GM23338 (cell line): ENCODE measurements around the gene GPR183. TPM values are rescaled to one million over a fixed set of nuclear protein-coding genes. Genes with fewer than 3 reads are reported as not detected.

ENCODE experiments used
- ATAC-seq: fragments of 200-7000 bp; cut with Tn5 transposase; 3 replicates; pipeline ENCODE4 v1.9.1; 2020
- DNase-seq: peaks from one replicate; pipeline ENCODE4 v3.0.0-alpha.2; 2015; ENCODE audit warnings: low spot score
- H2AFZ ChIP-seq: fragments of 200-600 bp; sonication (generic); 2 replicates; pipeline ENCODE4 v1.8.0; 2016; ENCODE audit warnings: antibody characterized with exemption, mild to moderate bottlenecking, moderate library complexity
- H3F3A ChIP-seq: fragments of 200-600 bp; sonication (generic); replicated peaks from 2 replicates; pipeline ENCODE4 v1.8.0; 2017; ENCODE audit warnings: antibody characterized with exemption, mixed run types, low read depth
- H3K27ac ChIP-seq: fragments of 200-600 bp; sonication (generic); 2 replicates; pipeline ENCODE4 v1.6.1; 2016; ENCODE audit warnings: low read depth
- H3K27me3 ChIP-seq: fragments of 200-600 bp; sonication (generic); 2 replicates; pipeline ENCODE4 v1.8.0; 2016; ENCODE audit warnings: mild to moderate bottlenecking, mixed run types, moderate library complexity; ENCODE audit not compliant: insufficient read depth
- H3K36me3 ChIP-seq: fragments of 200-600 bp; sonication (generic); 2 replicates; pipeline ENCODE4 v1.8.0; 2016; ENCODE audit warnings: mild to moderate bottlenecking; ENCODE audit not compliant: insufficient read depth
- H3K4me1 ChIP-seq: fragments of 200-600 bp; sonication (generic); 2 replicates; pipeline ENCODE4 v1.8.0; 2016; ENCODE audit warnings: mild to moderate bottlenecking, moderate library complexity; ENCODE audit not compliant: insufficient read depth
- H3K4me2 ChIP-seq: fragments of 200-600 bp; sonication (generic); 2 replicates; pipeline ENCODE4 v1.7.1; 2017; ENCODE audit warnings: mixed run types
- H3K4me3 ChIP-seq: fragments of 200-600 bp; sonication (generic); 2 replicates; pipeline ENCODE4 v1.6.1; 2016; ENCODE audit warnings: mixed run types
- H3K79me2 ChIP-seq: fragments of 200-600 bp; sonication (generic); replicated peaks from 2 replicates; pipeline ENCODE4 v1.8.0; 2017; ENCODE audit warnings: mild to moderate bottlenecking; ENCODE audit not compliant: insufficient read depth
- H3K9me2 ChIP-seq: fragments of 200-600 bp; sonication (generic); 2 replicates; pipeline ENCODE4 v1.8.0; 2017; ENCODE audit not compliant: insufficient read depth
- H4K20me1 ChIP-seq: fragments of 200-600 bp; sonication (generic); replicated peaks from 2 replicates; pipeline ENCODE4 v1.8.0; 2017; ENCODE audit warnings: mild to moderate bottlenecking; ENCODE audit not compliant: insufficient read depth
- H3K27ac Mint-ChIP-seq: 2 replicates; pipeline ENCODE4 v1.8.0; 2020; ENCODE audit warnings: inconsistent platforms, mild to moderate bottlenecking, moderate library complexity, mixed read lengths
- H3K27me3 Mint-ChIP-seq: 3 replicates; pipeline ENCODE4 v1.8.0; 2022; ENCODE audit warnings: low read depth, mild to moderate bottlenecking, moderate library complexity, mixed read lengths, inconsistent platforms; ENCODE audit not compliant: insufficient read depth, poor library complexity
- H3K36me3 Mint-ChIP-seq: 3 replicates; pipeline ENCODE4 v1.8.0; 2021; ENCODE audit warnings: low read depth, mild to moderate bottlenecking, inconsistent platforms, moderate library complexity, mixed read lengths
- H3K4me1 Mint-ChIP-seq: 3 replicates; pipeline ENCODE4 v1.8.0; 2020; ENCODE audit warnings: mild to moderate bottlenecking, inconsistent platforms, mixed read lengths
- H3K4me3 Mint-ChIP-seq: 3 replicates; pipeline ENCODE4 v1.8.0; 2021; ENCODE audit warnings: moderate library complexity, mild to moderate bottlenecking, inconsistent platforms, mixed read lengths
- H3K9me3 Mint-ChIP-seq: 3 replicates; pipeline ENCODE4 v1.8.0; 2020; ENCODE audit warnings: moderate library complexity, mild to moderate bottlenecking, inconsistent platforms, mixed read lengths
- ETS1 ChIP-seq: IDR thresholded peaks from 2 replicates; pipeline ENCODE4 v1.6.1; 2016; ENCODE audit warnings: antibody characterized with exemption
- EZH2phosphoT487 ChIP-seq: fragments of 200-600 bp; sonication (generic); IDR thresholded peaks from one replicate; pipeline ENCODE4 v1.8.1; 2018; ENCODE audit warnings: antibody characterized with exemption; ENCODE audit not compliant: unreplicated experiment
- POLR2AphosphoS5 ChIP-seq: IDR thresholded peaks from 2 replicates; pipeline ENCODE4 v1.6.1; 2016; ENCODE audit warnings: antibody characterized with exemption, low read depth
- REST ChIP-seq: IDR thresholded peaks from one replicate; pipeline ENCODE4 v1.6.1; 2018; ENCODE audit warnings: antibody characterized with exemption; ENCODE audit not compliant: unreplicated experiment
- ZNF114 ChIP-seq: fragments of 250-450 bp; sonication (Bioruptor Pico); IDR thresholded peaks from 2 replicates; pipeline ENCODE4 v1.5.0; 2020; ENCODE audit warnings: mild to moderate bottlenecking, moderate library complexity
- ZNF331 ChIP-seq: fragments of 250-450 bp; sonication (Bioruptor Pico); IDR thresholded peaks from 2 replicates; pipeline ENCODE4 v1.5.0; 2020; ENCODE audit warnings: low read depth, mild to moderate bottlenecking, moderate library complexity
- ZNF462 ChIP-seq: fragments of 250-450 bp; sonication (Bioruptor Pico); IDR thresholded peaks from 2 replicates; pipeline ENCODE4 v1.5.0; 2020; ENCODE audit warnings: mild to moderate bottlenecking, moderate library complexity
- polyA plus RNA-seq: library from polyadenylated mRNA; unstranded; fragments of >200 nt; fragmentation: Nextera tagmentation; extraction: Ambion mirVana; gene quantifications from 2 replicates; pipeline ENCODE4 v1.2.1, GENCODE V29; 2016
- total RNA-seq: library from RNA; depleted of rRNA; stranded (reverse); fragments of >200 nt; shearing (Covaris generic); gene quantifications from 2 replicates; pipeline ENCODE4 v1.2.3, GENCODE V29; 2014

GPR183 gene
- total and polyA plus RNA-seq, 2 experiments from 2014 or later, result 0.78 TPM; not detected in 1

GRCh38 chr13:99330942-99331341, 23.7 kb upstream of the GPR183 start (continued):
- no peak for TF ChIP-seq ZNF462 (CRISPR knock-in tag)

- no peaks in the 10 kb centered on the region for H3K27me3 Mint-ChIP-seq
- Histone ChIP-seq H3K79me2 (0 out of 2 replicates have a peak, but pooled peaks cover 3% of the 10 kb centered on the region), H3K27me3 (no peaks in the 10 kb centered on the region), H3F3A (no peaks in the 10 kb centered on the region), H3K4me2 (no peak overlapping the region), H2AFZ (no peak overlapping the region), H3K36me3 (peaks cover 4% of the 10 kb centered on the region; the same call in 1 of the 2 replicates), H4K20me1 (0 out of 2 replicates have a peak, but pooled peaks cover 1% of the 10 kb centered on the region), H3K4me1 (no peaks in the 10 kb centered on the region), H3K9me2 (no peaks in the 10 kb centered on the region), H3K27ac (no peak overlapping the region), H3K4me3 (no peak overlapping the region)
- ATAC-seq (no peak), DNase-seq (no peak)
- no peak overlapping the region for H3K27ac Mint-ChIP-seq
- TF ChIP-seq ZNF114 (no peak), POLR2AphosphoS5 (no peak), REST (no peak), ZNF331 (CRISPR knock-in tag) (no peak), ETS1 (no peak), EZH2phosphoT487 (no peak)
- H3K4me1 Mint-ChIP-seq, result no peaks in the 10 kb centered on the region
- no peak overlapping the region for H3K4me3 Mint-ChIP-seq
- H3K9me3 Mint-ChIP-seq, result no peaks in the 10 kb centered on the region
- no peaks in the 10 kb centered on the region for H3K36me3 Mint-ChIP-seq
These were observed 22.3 kb upstream of the GPR183 start for GRCh38 chr13:99329477-99329876.
